Measurements from ENCODE around the gene SYNRG.

SYNRG gene

DNA sequence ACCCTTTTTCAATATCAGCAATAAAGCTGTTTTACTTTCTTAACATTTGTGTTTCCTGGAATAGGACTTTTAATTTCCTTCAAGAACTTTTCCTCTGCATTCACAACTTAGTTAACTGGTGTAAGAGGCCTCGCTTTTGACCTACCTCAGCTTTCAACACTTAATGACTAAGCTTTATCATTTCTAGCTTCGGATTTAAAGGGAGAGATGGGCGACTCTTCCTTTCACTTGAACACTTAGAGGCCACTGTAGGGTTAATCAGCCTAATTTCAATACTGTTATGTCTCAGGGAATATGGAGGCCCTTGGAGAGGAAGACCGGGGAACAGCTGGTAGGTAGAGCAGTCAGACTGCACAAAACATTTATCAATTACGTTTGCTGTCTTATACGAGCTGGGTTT, 4.7 kb downstream of the SYNRG start:
- no peak overlapping the region for H3K4me3 ChIP-seq (replicated peaks in 1 of 2; ENCODE audit: low read depth in 2 of 2, low read length in 2 of 2)
- no peak for DNase-seq (ENCODE audit: low read depth in 2 of 2)

DNA sequence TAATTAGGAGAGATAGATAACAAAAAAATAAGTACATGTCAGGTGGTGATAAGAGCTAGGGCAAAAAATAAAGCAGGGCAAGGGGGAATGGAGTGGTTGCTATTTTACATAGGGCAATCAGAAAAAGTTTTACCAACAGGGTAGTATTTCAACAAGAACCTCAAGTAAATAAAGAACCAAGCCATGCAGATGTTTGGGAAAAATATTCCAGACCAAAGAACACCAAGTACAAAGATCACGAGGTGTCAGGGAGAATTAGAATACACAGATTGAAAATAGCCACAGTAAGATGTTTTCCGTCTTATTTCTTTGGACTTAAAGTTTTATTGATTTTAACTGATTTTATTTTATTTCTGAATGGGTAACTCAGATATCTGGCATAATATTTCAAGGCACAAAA, 11.1 kb downstream of the SYNRG start:
- TF ChIP-seq, protein P1, sequence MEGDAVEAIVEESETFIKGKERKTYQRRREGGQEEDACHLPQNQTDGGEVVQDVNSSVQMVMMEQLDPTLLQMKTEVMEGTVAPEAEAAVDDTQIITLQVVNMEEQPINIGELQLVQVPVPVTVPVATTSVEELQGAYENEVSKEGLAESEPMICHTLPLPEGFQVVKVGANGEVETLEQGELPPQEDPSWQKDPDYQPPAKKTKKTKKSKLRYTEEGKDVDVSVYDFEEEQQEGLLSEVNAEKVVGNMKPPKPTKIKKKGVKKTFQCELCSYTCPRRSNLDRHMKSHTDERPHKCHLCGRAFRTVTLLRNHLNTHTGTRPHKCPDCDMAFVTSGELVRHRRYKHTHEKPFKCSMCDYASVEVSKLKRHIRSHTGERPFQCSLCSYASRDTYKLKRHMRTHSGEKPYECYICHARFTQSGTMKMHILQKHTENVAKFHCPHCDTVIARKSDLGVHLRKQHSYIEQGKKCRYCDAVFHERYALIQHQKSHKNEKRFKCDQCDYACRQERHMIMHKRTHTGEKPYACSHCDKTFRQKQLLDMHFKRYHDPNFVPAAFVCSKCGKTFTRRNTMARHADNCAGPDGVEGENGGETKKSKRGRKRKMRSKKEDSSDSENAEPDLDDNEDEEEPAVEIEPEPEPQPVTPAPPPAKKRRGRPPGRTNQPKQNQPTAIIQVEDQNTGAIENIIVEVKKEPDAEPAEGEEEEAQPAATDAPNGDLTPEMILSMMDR (IDR thresholded peaks at IDR 0.05; ENCODE audit: low read depth, low read length): no peak
- H3K4me3 ChIP-seq (replicated peaks in 1 of 2; ENCODE audit: low read depth in 2 of 2, low read length in 2 of 2): no peak overlapping the region
- no peak for DNase-seq (ENCODE audit: low read depth in 2 of 2)

More for the DNA sequence above, 4.7 kb downstream of the SYNRG start:
- TF ChIP-seq, protein P1 (IDR thresholded peaks at IDR 0.05; ENCODE audit: low read depth, low read length): no peak

DNA sequence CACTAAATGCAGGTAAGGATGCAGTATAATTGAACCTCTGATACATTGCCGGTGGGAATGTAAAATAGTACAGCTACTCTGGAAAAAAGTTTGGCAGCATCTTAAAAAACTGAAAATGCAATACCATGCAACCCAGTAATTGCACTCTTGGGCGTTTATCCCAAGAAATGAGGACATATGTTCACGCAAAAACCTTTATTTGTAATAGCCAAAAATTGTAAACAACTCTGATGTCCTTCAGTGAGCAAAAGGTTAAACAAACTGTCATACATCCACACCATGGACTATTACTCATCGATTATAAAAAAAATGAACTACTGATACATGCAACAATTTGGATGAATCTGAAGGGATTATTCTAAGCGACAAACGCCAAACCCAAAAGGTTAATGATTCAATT, 16.9 kb downstream of the SYNRG start:
- peak in 1 of 2 donors; percentile 10 for DNase-seq (ENCODE audit: low read depth in 2 of 2)
- TF ChIP-seq, protein P1 (IDR thresholded peaks at IDR 0.05; ENCODE audit: low read depth, low read length): no peak
- H3K4me3 ChIP-seq (replicated peaks in 1 of 2; ENCODE audit: low read depth in 2 of 2, low read length in 2 of 2): no peak overlapping the region

DNA sequence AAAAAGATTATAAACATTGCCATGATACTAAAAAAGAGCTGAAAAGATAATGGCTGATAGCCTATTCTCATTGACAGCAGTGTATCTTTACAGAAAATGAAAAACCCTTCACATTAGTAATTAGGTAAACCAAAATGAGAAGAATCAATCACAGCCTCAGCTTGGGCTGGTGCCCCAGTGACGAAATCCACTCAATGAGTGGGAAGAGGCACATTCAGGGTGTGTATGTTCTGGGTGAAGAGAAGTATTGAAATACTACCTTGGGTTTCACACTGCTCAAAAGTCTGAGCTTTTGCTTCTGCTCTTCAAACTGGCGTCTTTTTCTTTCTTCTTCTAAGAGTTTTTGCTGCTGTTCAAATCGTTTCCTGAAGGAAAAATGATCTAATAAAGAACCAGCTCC, 24.2 kb downstream of the SYNRG start:
- TF ChIP-seq, protein P1 (IDR thresholded peaks at IDR 0.05; ENCODE audit: low read depth, low read length): no peak
- H3K4me3 ChIP-seq (replicated peaks in 1 of 2; ENCODE audit: low read depth in 2 of 2, low read length in 2 of 2): no peak overlapping the region
- DNase-seq (ENCODE audit: low read depth in 2 of 2): no peak

DNA sequence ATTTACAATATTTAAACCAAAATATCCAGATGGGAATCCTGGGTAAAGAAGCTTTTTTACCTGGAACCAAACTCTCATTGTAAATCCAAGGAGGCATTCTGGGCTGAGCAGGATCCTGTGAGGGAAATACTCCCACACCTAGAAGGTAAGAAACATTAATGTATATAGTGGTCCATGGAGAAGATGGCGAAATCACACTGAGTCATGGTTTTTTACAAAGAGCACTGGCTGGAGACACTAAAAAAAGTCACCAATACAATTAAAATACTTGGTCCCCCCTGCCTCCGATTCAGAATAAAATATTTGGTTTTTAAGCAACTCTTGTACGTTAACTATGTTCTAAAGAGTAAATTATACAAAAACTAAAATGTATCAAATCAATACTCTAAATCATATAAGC, 32.9 kb downstream of the SYNRG start:
- no peak overlapping the region for H3K4me3 ChIP-seq (replicated peaks in 1 of 2; ENCODE audit: low read depth in 2 of 2, low read length in 2 of 2)
- TF ChIP-seq, protein P1 (IDR thresholded peaks at IDR 0.05; ENCODE audit: low read depth, low read length): no peak
- peak; percentile 2 to 22 for DNase-seq (ENCODE audit: low read depth in 2 of 2)

DNA sequence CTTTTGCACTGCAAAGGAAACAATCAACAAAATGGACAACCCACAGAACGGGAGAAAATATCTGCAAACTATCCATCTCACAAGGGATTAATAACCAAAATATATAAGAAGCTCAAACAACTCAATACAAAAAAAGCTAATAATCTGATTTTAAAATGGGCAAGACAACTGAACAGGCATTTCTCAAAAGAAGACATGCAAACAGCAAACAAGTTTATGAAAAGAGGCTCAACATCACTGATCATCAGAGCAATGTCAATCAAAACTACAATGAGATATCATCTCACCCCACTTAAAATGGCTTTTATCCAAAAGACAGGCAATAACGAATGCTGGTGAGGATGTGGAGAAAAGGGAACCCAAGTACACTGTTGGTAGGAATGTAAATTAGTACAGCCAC, 34.8 kb downstream of the SYNRG start:
- DNase-seq (ENCODE audit: low read depth in 2 of 2): no peak
- TF ChIP-seq, protein P1 (IDR thresholded peaks at IDR 0.05; ENCODE audit: low read depth, low read length): no peak
- no peak overlapping the region for H3K4me3 ChIP-seq (replicated peaks in 1 of 2; ENCODE audit: low read depth in 2 of 2, low read length in 2 of 2)

DNA sequence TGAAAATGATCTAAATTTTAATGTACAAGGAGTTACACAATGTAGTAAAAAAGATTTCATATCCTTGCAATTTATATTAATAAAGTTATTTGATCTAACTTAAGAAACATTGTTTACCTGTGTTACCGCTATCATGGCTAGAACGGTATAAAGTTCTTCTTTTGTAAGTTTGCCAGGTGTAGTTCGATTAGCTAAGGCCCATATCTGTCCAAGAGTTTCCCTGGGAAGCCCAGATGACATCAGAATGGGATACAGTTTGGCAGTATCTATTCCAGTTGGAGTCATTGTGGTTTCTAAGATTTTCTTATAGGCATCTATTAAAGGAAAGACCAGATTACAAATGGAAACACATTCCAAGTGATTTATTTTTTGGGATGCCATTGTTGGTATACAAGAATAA, 37.5 kb downstream of the SYNRG start:
- TF ChIP-seq, protein P1 (IDR thresholded peaks at IDR 0.05; ENCODE audit: low read depth, low read length): no peak
- DNase-seq (ENCODE audit: low read depth in 2 of 2): no peak
- H3K4me3 ChIP-seq (replicated peaks in 1 of 2; ENCODE audit: low read depth in 2 of 2, low read length in 2 of 2): no peak overlapping the region
